ENCODE data around the gene KIFC1. TPM values are rescaled to one million over a fixed set of nuclear protein-coding genes. Genes with fewer than 3 reads are reported as not detected.
A peak's percentile ranks its signal among the peaks of the same experiment; 100 is the strongest.

KIFC1 gene
- total and polyA plus RNA-seq, 9 of the 15 experiments (the other 6 are each of a cell fraction or from before 2014, with no cell fraction given) = 1.3 to 95.2 (median 76.9) TPM

- peak; percentile 67 for TF ChIP-seq REST (IDR thresholded peaks at IDR 0.05; ENCODE audit: borderline replicate concordance)
- no peak for TF ChIP-seq REST (CRISPR knock-in tag; IDR thresholded peaks at IDR 0.05; ENCODE audit: low read depth)
- no peak for TF ChIP-seq CBFB (CRISPR knock-in tag; IDR thresholded peaks at IDR 0.05)
- no peak for TF ChIP-seq TGIF2 (CRISPR knock-in tag; IDR thresholded peaks at IDR 0.05)
- TF ChIP-seq ZHX1 (conservative IDR thresholded peaks at IDR 0.05; ENCODE audit: low read length) = 0 out of 2 replicates have a peak, but pooled peaks have one; percentile 33
- TF ChIP-seq NR2C1 (IDR thresholded peaks at IDR 0.05) = peak; percentile 69
- peak; percentile 63 for TF ChIP-seq NR2C1 (tag; IDR thresholded peaks at IDR 0.05)
- TF ChIP-seq E2F5 (CRISPR knock-in tag; IDR thresholded peaks at IDR 0.05) = no peak
- TF ChIP-seq ELK1 (CRISPR knock-in tag; IDR thresholded peaks at IDR 0.05) = no peak
- TF ChIP-seq ID3 (CRISPR knock-in tag; IDR thresholded peaks at IDR 0.05) = no peak
- no peak for TF ChIP-seq ID3 (tag; IDR thresholded peaks at IDR 0.05)
Measured at GRCh38 chr6:33425668-33426577, 34.3 kb downstream of the KIFC1 start (continued).
